Measurements from ENCODE around the gene DNAJC3.
"Not testable (repeated sequence)": the region's sequence is repeated elsewhere in the genome, so short reads cannot be mapped to it uniquely, and the experiment has no call there.

DNAJC3 gene

GRCh38 chr13:95783747-95784146 lies 106.8 kb downstream of the DNAJC3 start:
- no peak for DNase-seq (ENCODE audit: low spot score)

GRCh38 chr13:95784161-95784899 lies 107.4 kb downstream of the DNAJC3 start:
- DNase-seq (ENCODE audit: low spot score), result no peak

GRCh38 chr13:95784900-95785290 lies 108.0 kb downstream of the DNAJC3 start:
- DNase-seq (ENCODE audit: low spot score), result no peak

- DNase-seq (ENCODE audit: low spot score), result no peak
These were observed 110.6 kb downstream of the DNAJC3 start for GRCh38 chr13:95787356-95788099.

GRCh38 chr13:95788100-95788463 lies 111.1 kb downstream of the DNAJC3 start:
- no peak for DNase-seq (ENCODE audit: low spot score)

- DNase-seq (ENCODE audit: low spot score), result not testable (repeated sequence)
These were observed 112.4 kb downstream of the DNAJC3 start for GRCh38 chr13:95789315-95789714.

GRCh38 chr13:95791084-95791722 lies 114.3 kb downstream of the DNAJC3 start:
- no peak for DNase-seq (ENCODE audit: low spot score)

GRCh38 chr13:95793018-95793555 lies 116.1 kb downstream of the DNAJC3 start:
- no peak for DNase-seq (ENCODE audit: low spot score)

GRCh38 chr13:95793781-95794180 lies 116.8 kb downstream of the DNAJC3 start:
- DNase-seq (ENCODE audit: low spot score), result no peak

- DNase-seq (ENCODE audit: low spot score), result no peak
These were observed 120.1 kb downstream of the DNAJC3 start for GRCh38 chr13:95797016-95797415.

- no peak for DNase-seq (ENCODE audit: low spot score)
These were observed 123.5 kb downstream of the DNAJC3 start for GRCh38 chr13:95800436-95800835.

- DNase-seq (ENCODE audit: low spot score), result no peak
These were observed 124.9 kb downstream of the DNAJC3 start for GRCh38 chr13:95801825-95802224.

- no peak for DNase-seq (ENCODE audit: low spot score)
These were observed 129.0 kb downstream of the DNAJC3 start for GRCh38 chr13:95805921-95806320.

- DNase-seq (ENCODE audit: low spot score), result no peak
These were observed 132.5 kb downstream of the DNAJC3 start for GRCh38 chr13:95809429-95809828.

- no peak for DNase-seq (ENCODE audit: low spot score)
These were observed 136.2 kb downstream of the DNAJC3 start for GRCh38 chr13:95813139-95813538.

- DNase-seq (ENCODE audit: low spot score), result no peak
These were observed 137.6 kb downstream of the DNAJC3 start for GRCh38 chr13:95814495-95814894.

GRCh38 chr13:95822303-95822702 lies 145.4 kb downstream of the DNAJC3 start:
- no peak for DNase-seq (ENCODE audit: low spot score)

- DNase-seq (ENCODE audit: low spot score), result no peak
These were observed 156.2 kb downstream of the DNAJC3 start for GRCh38 chr13:95833126-95833525.

GRCh38 chr13:95833719-95834118 lies 156.8 kb downstream of the DNAJC3 start:
- no peak for DNase-seq (ENCODE audit: low spot score)

- DNase-seq (ENCODE audit: low spot score), result peak; percentile 80
These were observed 157.3 kb downstream of the DNAJC3 start for GRCh38 chr13:95834134-95834765.

GRCh38 chr13:95841894-95842293 lies 165.0 kb downstream of the DNAJC3 start:
- DNase-seq (ENCODE audit: low spot score), result no peak

GRCh38 chr13:95842898-95843297 lies 166.0 kb downstream of the DNAJC3 start:
- no peak for DNase-seq (ENCODE audit: low spot score)
